NCI-H510A treated with DMSO at 0.1 percent for 48 hours (cell line): Measurements from ENCODE around the gene HAGHL.

ENCODE experiments used
- DNase-seq: peaks from one replicate; lab custom pipeline; 2025; lab: John Stamatoyannopoulos, UW

Gene HAGHL

GRCh38 chr16:721765-722540 is 5.0 kb upstream of the HAGHL start:
- no peak for DNase-seq

DNA sequence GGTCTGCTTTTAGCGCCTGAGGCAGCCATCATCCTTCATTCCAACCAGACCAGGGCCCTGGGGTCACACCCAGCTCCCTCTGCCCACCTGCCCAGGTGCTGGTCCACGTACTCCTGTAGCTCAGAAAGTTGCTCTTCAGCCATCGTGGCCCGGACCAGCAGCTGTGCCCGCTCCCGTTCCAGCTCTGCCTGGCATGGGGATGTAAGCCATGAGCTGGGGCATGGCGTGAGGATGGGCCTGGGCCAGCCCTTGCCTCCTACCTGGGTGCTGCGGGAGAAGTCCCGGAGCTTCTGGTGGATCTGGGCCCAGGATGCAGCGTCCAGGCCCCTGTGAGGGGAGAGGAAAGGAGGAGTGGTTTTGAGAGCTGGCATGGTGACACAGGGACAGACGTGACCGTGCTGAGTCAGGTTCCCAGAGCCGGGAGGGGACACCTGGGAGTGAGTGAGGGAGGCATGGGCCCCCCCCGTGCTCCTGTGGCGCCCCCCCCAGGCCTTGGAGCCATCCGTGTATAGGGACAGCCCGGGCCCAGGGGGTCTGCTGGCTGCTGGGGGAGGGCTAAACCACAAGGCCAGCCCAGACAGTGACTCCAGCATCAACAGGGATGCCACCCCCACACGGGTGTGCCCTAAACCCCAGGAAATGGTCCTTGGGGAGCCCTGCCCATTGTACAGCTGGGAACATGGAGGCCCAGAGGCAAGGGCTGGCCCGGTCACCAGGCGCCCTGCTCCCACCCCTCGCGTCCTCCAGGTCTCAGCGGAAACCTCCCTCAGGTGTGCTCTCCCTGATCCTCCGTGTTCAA is 3.9 kb upstream of the HAGHL start:
- no peak for DNase-seq

GRCh38 chr16:723695-724094 is 3.2 kb upstream of the HAGHL start:
- DNase-seq: no peak

DNA sequence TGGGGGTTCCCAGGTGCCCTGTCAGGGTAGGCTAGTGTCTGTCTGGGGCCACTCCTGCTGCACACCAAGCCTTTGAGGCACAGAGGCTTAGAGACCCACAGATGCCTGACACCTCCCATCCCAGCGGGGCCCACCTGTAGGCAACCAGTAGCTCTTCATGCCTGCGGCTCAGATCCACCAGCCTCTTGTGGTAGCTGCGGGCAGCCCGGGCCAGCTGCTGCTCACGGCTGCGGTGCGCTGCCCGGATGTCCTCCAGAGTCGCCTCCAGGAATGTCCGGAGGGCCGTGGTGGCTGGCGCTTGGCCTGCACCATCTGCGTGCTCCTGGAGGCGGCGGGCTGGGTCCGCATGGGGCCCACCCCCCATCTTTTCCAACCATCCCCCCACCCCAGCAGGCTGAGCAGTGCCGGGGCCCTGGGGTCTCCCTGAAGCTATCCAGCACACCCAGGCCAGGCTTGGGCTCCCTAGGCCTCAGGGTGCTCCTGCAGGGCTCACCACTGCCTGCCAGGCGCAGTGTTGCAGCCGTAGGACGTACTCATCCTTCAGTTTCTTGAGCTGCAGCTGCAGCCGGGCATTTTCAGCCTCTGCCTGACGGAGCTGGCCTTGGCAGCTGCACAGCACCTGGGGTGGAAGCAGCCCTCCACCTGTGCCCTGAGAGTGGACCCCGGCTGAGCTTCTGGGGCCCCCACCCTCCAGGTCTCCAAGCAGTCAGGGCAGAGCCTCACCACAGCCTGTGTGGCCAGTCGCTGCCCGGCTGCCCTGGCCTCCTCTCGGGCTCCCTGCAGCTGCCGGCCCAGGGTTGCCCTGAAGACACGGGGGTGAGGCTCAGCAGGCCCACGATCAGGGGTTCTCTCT is 2.5 kb upstream of the HAGHL start:
- DNase-seq: no peak

DNA sequence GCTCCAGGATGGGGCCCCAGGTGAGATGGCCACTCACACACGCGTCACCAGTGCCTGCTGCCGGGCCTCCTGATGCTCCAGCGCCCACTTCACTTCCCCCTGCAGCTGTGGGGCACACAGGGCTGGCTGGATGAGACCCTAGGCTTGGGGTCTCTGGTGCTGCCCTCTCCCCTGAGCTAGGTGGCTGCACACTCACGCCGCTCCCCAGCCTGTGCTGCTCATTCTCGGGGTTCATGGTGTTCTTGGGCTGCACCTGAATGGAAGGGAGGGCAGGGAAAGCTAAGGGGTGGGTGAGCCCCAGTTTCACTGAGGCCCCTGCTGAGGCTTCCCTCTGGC is 1.9 kb upstream of the HAGHL start:
- DNase-seq: no peak

- DNase-seq: no peak
These were observed 1.3 kb upstream of the HAGHL start for GRCh38 chr16:725463-726187.

GRCh38 chr16:726188-726437 is 793 bp upstream of the HAGHL start:
- DNase-seq: no peak

- no peak for DNase-seq
These were observed 528 bp downstream of the HAGHL start for GRCh38 chr16:727291-727977.

GRCh38 chr16:728131-728889 is 1.4 kb downstream of the HAGHL start:
- peak; percentile 33 for DNase-seq

GRCh38 chr16:728890-729744 is 2.2 kb downstream of the HAGHL start:
- no peak for DNase-seq

- no peak for DNase-seq
These were observed 3.1 kb downstream of the HAGHL start for GRCh38 chr16:729768-730665.

- DNase-seq: no peak
These were observed 4.0 kb downstream of the HAGHL start for GRCh38 chr16:730666-731509.

DNA sequence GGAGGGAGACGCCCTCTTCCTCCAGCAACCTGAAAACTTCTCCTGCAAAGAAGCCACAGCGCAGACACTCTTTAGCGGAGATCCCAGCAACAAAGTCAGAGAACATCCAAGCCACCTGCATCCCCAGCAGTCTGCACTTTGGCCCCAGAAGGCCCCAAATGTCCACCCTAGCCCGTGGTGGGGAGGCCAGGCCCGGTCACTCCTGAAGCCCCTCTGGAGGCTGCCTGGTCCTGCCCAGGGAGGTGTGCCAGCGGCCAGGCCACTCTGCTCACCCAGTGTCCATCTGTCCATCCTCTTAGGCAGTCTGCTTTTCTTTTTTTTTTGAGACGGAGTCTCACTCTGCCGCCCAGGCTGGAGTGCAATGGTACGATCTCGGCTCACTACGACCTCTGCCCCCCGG is 5.4 kb downstream of the HAGHL start:
- DNase-seq: no peak

DNA sequence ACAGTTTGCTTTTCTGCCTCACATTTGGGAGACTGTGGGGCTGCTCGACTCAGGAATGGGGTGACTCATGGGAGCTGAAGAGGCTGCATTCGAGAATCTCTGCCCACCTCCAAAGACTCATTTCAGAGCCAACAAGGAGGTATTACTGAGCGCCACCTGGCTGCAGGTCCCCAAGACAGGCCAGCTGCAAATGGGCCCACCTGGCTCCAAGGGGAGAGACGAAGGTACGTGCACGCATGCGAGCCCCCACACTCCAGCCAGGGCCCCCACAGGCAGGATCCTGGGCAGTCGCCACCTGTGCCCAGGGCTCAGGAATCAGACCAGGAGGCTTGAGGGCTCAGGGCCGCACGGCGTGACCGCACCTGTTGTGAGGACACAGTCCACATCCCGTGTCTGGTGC is 6.0 kb downstream of the HAGHL start:
- no peak for DNase-seq

GRCh38 chr16:733382-734207 is 6.7 kb downstream of the HAGHL start:
- no peak for DNase-seq

GRCh38 chr16:734208-734980 is 7.5 kb downstream of the HAGHL start:
- DNase-seq: no peak
